Left ventricle myocardium inferior (tissue), 1 donor: ENCODE results near the gene WSCD1. TPM values are rescaled to one million over a fixed set of nuclear protein-coding genes. Genes with fewer than 3 reads are reported as not detected.

ENCODE experiments used
- DNase-seq: peaks from one replicate; pipeline ENCODE4 v3.0.0-alpha.2; 2020
- H3K27ac ChIP-seq: fragments of 200-600 bp; replicated peaks from 2 replicates; pipeline ENCODE4 v1.8.0; 2021
- H3K27me3 ChIP-seq: fragments of 200-600 bp; 2 replicates; pipeline ENCODE4 v1.8.0; 2021; ENCODE audit warnings: low read depth
- H3K36me3 ChIP-seq: fragments of 200-600 bp; 2 replicates; pipeline ENCODE4 v1.8.0; 2021
- H3K4me1 ChIP-seq: fragments of 200-600 bp; 2 replicates; pipeline ENCODE4 v1.8.0; 2021
- H3K4me3 ChIP-seq: fragments of 200-600 bp; 2 replicates; pipeline ENCODE4 v1.8.0; 2021; ENCODE audit warnings: mild to moderate bottlenecking, moderate library complexity
- H3K9me3 ChIP-seq: fragments of 200-600 bp; replicated peaks from 2 replicates; pipeline ENCODE4 v1.8.0; 2021
- intact Hi-C: fragments of 100-400 bp; cut with micrococcal nuclease; formaldehyde crosslinking; loops from one replicate; pipeline ENCODE4 v1.11.0; 2022
- total RNA-seq: library from RNA; stranded (reverse); fragmentation: NEBNext Ultra II Directional; extraction: Animal tissue kit (Norgen Biotek cat#: 25700); gene quantifications from one replicate; pipeline ENCODE4 v1.2.1, GENCODE V29; 2021
- TF ChIP-seq, protein P1 (sequence below): fragments of 200-600 bp; IDR thresholded peaks from 2 replicates; pipeline ENCODE4 v1.8.0; 2021; ENCODE audit warnings: antibody characterized with exemption, mild to moderate bottlenecking, borderline replicate concordance
- donor health status: DM: no; HTN: yes; CAD: no; lungs with severe emphysema.

Gene WSCD1
- total RNA-seq, 1 donor from 2014 or later = 6.4 TPM

DNA sequence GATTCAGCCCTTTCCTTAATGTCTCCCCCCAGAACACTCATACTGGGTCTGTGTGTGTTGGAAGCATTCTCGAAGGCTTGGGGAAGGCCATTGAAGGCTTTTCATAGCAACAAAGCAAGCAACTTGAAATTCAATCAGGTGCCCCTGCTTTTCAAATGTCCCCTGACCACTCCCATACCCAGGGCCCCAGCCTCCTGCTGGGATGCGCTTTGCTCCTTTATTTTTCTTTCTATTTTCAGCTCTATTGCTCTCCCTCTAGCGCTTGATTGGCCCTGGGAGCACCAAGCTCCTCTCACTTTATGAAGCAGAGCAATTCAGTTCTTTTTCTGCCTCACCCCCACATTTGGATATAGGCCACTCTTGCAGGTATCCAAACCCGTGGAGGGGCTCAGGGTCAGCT is 92.0 kb downstream of the WSCD1 start:
- no peak overlapping the region for H3K27ac ChIP-seq
- H3K4me1 ChIP-seq = no peaks in the 10 kb centered on the region
- TF ChIP-seq, protein P1, sequence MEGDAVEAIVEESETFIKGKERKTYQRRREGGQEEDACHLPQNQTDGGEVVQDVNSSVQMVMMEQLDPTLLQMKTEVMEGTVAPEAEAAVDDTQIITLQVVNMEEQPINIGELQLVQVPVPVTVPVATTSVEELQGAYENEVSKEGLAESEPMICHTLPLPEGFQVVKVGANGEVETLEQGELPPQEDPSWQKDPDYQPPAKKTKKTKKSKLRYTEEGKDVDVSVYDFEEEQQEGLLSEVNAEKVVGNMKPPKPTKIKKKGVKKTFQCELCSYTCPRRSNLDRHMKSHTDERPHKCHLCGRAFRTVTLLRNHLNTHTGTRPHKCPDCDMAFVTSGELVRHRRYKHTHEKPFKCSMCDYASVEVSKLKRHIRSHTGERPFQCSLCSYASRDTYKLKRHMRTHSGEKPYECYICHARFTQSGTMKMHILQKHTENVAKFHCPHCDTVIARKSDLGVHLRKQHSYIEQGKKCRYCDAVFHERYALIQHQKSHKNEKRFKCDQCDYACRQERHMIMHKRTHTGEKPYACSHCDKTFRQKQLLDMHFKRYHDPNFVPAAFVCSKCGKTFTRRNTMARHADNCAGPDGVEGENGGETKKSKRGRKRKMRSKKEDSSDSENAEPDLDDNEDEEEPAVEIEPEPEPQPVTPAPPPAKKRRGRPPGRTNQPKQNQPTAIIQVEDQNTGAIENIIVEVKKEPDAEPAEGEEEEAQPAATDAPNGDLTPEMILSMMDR = no peak
- no peaks in the 10 kb centered on the region for H3K36me3 ChIP-seq
- H3K4me3 ChIP-seq = no peak overlapping the region
- intact Hi-C loops = no loop called here
- peaks cover 75% of the 10 kb centered on the region for H3K27me3 ChIP-seq
- no peaks in the 10 kb centered on the region for H3K9me3 ChIP-seq
- no peak for DNase-seq

DNA sequence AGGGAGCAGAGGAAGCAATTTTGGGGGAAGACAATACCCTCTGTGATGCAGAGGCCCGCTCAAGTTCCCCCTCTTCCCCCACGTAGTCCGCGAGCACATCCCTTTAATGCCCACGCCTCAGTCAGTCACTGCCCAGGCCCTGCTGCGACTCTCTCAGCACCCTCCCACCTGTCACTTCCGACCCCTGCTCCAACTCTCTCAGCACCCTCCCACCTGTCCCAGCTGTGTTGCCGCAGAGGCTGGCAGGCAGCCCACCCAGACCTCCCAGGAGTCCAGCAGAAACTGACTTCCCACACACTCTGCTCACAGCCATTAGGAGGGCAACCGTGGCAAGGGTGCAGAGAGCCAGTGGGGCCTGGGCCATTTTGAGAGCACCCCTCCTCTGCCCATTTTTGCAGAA is 92.7 kb downstream of the WSCD1 start:
- no peaks in the 10 kb centered on the region for H3K36me3 ChIP-seq
- peaks cover 75% of the 10 kb centered on the region for H3K27me3 ChIP-seq
- TF ChIP-seq, protein P1 = no peak
- DNase-seq = no peak
- intact Hi-C loops = no loop called here
- no peak overlapping the region for H3K4me3 ChIP-seq
- no peaks in the 10 kb centered on the region for H3K9me3 ChIP-seq
- H3K27ac ChIP-seq = no peak overlapping the region
- H3K4me1 ChIP-seq = no peaks in the 10 kb centered on the region

DNA sequence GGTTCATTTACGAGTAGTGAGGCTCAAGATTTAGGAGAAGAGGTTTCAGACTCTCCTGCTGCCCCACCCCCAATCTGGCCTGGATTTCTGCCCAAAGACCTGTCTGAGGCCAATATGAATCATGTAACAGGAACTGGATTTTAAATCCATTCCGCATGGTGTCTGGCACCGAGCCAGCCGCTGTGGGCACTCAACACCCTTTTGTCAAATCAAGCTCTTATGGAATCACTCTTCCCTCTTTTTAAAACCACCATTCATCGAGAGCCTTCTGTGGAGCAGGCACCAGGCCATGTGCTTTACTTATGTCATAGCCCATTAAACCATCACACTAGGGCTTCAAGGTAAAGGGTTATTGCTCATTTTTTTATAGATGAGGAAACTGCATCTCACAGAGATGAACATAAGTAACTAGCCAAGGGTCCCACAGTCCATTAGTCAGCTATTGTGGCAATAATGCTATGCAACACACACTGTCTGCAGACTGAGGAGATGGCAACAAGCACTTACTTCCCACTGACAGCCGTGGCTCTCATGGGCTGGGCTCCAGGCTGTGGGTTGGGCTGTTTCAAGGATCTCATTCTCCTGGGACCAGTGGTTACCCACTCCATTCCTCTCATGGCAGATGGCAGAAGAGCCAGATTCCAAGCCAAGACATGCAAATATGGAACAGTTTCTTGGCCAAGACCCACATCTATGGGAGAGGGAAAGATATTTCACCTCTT is 93.6 kb downstream of the WSCD1 start:
- no peak overlapping the region for H3K4me3 ChIP-seq
- no peaks in the 10 kb centered on the region for H3K36me3 ChIP-seq
- no peak for DNase-seq
- TF ChIP-seq, protein P1 = no peak
- H3K4me1 ChIP-seq = no peaks in the 10 kb centered on the region
- H3K27ac ChIP-seq = no peak overlapping the region
- intact Hi-C loops = no loop called here
- no peaks in the 10 kb centered on the region for H3K9me3 ChIP-seq
- H3K27me3 ChIP-seq = peaks cover 75% of the 10 kb centered on the region

DNA sequence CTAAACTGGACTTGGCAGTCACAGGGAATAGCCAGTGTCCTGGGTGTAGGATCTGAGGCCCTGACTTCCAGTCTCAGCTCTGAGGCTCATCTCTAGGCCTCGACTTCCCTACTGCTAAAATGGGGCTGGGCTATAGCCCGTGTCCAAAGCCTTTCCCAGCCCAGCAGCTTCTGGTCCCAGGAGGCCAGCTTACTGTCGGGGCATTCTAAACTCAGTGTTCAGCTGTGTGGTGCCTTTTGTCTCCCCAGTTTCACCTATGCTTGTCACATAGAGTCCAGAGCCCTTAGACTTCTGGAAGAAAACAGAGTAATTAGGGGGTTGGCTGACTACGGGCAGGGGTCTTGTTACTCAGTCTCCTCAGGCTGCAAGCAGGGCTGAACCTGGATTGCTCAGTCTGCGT is 94.8 kb downstream of the WSCD1 start:
- peaks cover 73% of the 10 kb centered on the region for H3K27me3 ChIP-seq
- no peak overlapping the region for H3K4me3 ChIP-seq
- TF ChIP-seq, protein P1 = no peak
- no peaks in the 10 kb centered on the region for H3K36me3 ChIP-seq
- DNase-seq = no peak
- no peak overlapping the region for H3K27ac ChIP-seq
- intact Hi-C loops = no loop called here
- H3K4me1 ChIP-seq = no peaks in the 10 kb centered on the region
- no peaks in the 10 kb centered on the region for H3K9me3 ChIP-seq

DNA sequence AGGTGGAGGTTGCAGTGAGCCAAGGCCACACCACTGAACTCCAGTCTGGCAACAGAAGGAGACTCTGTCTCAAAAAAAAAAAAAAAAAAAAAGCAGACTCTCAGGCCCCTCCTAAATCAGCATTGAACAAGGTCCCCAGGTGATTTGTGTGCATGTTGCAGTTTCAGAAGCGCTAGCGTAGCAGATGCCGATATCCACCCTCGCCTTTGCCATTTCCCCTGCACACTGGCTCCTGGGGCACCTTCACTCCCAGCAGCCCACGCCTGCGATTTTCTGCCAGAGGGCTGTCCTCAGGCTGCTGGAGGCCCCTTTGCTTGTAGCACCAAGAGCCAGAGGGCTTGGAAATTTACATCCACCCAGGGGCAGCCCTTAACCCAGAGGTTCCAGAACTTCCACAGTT is 95.6 kb downstream of the WSCD1 start:
- DNase-seq = no peak
- H3K36me3 ChIP-seq = no peaks in the 10 kb centered on the region
- intact Hi-C loops = no loop called here
- H3K9me3 ChIP-seq = no peaks in the 10 kb centered on the region
- H3K4me3 ChIP-seq = no peak overlapping the region
- no peak overlapping the region for H3K27ac ChIP-seq
- TF ChIP-seq, protein P1 = no peak
- H3K27me3 ChIP-seq = peaks cover 68% of the 10 kb centered on the region
- no peaks in the 10 kb centered on the region for H3K4me1 ChIP-seq
